ENCODE results near the gene TMEM100.
"Not testable (repeated sequence)": the region's sequence is repeated elsewhere in the genome, so short reads cannot be mapped to it uniquely, and the experiment has no call there.

TMEM100 gene

DNA sequence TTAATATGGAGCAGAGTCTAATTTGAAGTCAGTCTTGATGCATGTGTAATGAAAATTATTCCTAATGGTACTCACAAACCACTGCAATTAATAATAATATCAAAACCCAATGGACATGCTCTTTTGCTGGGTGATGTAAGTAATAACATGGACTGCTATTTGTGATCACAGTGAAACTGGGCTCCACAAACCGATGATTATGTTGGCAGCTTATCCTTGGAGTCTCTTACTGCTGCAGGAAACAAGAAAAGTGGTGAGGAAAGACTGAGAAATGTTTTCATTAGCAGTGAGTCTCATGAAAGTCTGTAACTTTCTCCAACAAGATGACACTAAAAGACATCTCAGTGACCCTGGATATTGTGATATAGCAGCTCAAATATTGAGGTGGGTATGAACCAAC, 45.2 kb downstream of the TMEM100 start:
- Histone ChIP-seq H3K36me3 (replicated peaks) (no peaks in the 10 kb centered on the region), H3K4me3 (no peak overlapping the region), H3K27me3 (ENCODE audit: low read depth) (peaks cover 10% of the 10 kb centered on the region; the same call in 1 of the 2 replicates), H3K4me1 (no peaks in the 10 kb centered on the region), H3K9me3 (no peaks in the 10 kb centered on the region)
- in situ Hi-C loops (cut with MboI; ENCODE audit: low sequenced_read_pairs), result no loop called here
- no peak for DNase-seq (ENCODE audit: low spot score in 2 of 2)

- no peaks in the 10 kb centered on the region for H3K4me1 ChIP-seq
- DNase-seq (ENCODE audit: low spot score in 2 of 2), result no peak
- no peaks in the 10 kb centered on the region for H3K9me3 ChIP-seq
- in situ Hi-C loops (cut with MboI; ENCODE audit: low sequenced_read_pairs), result no loop called here
- peaks cover 6% of the 10 kb centered on the region; the same call in 1 of the 2 replicates for H3K27me3 ChIP-seq (ENCODE audit: low read depth)
- H3K4me3 ChIP-seq, result no peak overlapping the region
- no peaks in the 10 kb centered on the region for H3K36me3 ChIP-seq (replicated peaks)
Observed at GRCh38 chr17:55676274-55676673, 46.4 kb downstream of the TMEM100 start.

DNA sequence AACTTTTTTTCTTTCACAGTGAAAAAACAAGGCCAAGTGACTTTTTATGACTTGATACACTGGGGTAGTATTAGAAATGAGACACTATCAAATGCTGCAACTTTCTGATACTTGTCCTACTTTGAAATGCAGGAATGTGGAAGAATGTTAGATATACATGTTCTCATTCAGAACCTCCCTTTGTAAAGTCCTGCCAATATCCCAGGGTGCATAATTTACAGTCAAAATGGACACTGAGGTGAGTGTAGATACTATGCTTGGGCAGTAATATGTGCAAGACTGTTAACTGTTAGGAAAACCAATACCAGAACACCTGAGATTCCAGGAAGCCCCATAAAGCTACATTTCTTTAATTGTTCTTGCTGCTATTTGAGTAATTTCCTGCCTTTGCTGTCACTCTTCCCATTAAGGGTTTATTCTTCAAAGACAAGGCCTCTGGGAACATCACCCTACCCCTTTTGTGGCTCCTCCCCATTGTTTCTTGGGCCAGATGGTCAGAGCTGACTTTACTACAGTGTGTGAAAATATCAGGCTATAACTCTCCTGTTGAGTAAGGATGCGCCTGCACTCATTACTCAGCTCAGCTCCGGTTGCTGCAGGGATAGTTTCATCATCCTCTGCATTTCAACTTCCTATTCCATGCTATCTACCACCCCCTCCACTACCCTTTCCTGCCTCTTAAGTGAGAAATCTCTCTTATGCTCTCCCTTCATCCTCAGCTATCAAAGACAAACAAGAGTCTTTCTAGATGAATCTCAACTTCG, 48.7 kb downstream of the TMEM100 start:
- no peak for DNase-seq (ENCODE audit: low spot score in 2 of 2)
- no peaks in the 10 kb centered on the region for H3K36me3 ChIP-seq (replicated peaks)
- in situ Hi-C loops (cut with MboI; ENCODE audit: low sequenced_read_pairs), result no loop called here
- no peaks in the 10 kb centered on the region for H3K4me1 ChIP-seq
- H3K27me3 ChIP-seq (ENCODE audit: low read depth), result peaks cover 6% of the 10 kb centered on the region; the same call in 1 of the 2 replicates
- H3K4me3 ChIP-seq, result no peak overlapping the region
- H3K9me3 ChIP-seq, result no peaks in the 10 kb centered on the region

GRCh38 chr17:55672585-55673501, 49.8 kb downstream of the TMEM100 start:
- Histone ChIP-seq H3K4me3 (no peak overlapping the region), H3K9me3 (no peaks in the 10 kb centered on the region), H3K27me3 (ENCODE audit: low read depth) (peaks cover 2% of the 10 kb centered on the region; the same call in 1 of the 2 replicates), H3K4me1 (no peaks in the 10 kb centered on the region), H3K36me3 (replicated peaks) (no peaks in the 10 kb centered on the region)
- in situ Hi-C loops (cut with MboI; ENCODE audit: low sequenced_read_pairs), result no loop called here
- DNase-seq (ENCODE audit: low spot score in 2 of 2), result no peak

DNA sequence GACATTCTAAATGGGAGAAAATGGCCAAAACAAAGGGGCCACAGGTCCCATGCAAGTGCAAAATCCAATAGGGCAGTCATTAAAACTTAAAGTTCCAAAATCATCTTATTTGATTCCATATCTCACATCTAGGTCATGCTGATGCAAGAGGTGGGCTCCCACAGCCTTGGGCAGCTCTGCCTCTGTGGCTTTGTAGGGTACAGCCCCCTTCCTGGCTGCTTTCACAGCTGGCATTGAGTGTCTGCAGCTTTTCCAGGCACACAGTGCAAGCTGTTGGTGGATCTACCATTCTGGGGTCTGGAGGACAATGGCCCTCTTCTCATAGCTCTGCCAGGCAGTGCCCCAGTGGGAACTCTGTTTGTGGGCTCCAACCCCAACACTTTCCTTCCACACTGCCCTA, 50.7 kb downstream of the TMEM100 start:
- not testable (repeated sequence) for H3K9me3 ChIP-seq, H3K4me1 ChIP-seq

More for the DNA sequence above, 50.7 kb downstream of the TMEM100 start:
- in situ Hi-C loops (cut with MboI; ENCODE audit: low sequenced_read_pairs); DNase-seq (ENCODE audit: low spot score in 2 of 2); H3K36me3 ChIP-seq (replicated peaks); H3K27me3 ChIP-seq (ENCODE audit: low read depth); H3K4me3 ChIP-seq: not testable (repeated sequence)

Measured in HAP-1 (cell line).